ENCODE measurements around the gene APOL2.

DNA sequence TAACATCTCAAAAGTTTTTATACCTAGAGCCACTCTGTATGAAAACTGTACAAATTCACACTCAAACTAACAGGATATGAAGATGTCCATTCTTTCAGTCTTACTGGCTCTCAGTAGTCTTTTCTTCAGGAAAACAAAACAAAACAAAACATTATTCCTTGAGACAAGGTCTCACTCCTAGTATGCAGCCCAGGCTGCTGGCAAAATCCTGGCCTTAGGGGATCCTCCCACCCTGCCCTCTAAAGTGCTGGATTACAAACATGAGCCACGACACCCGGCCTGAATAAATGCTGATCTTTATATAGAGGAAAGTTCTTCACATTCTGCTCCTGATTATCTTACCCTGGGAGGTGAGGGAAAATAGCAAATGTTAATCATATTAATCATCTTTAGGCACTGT lies 5.1 kb downstream of the APOL2 start:
- TF ChIP-seq, protein P1, sequence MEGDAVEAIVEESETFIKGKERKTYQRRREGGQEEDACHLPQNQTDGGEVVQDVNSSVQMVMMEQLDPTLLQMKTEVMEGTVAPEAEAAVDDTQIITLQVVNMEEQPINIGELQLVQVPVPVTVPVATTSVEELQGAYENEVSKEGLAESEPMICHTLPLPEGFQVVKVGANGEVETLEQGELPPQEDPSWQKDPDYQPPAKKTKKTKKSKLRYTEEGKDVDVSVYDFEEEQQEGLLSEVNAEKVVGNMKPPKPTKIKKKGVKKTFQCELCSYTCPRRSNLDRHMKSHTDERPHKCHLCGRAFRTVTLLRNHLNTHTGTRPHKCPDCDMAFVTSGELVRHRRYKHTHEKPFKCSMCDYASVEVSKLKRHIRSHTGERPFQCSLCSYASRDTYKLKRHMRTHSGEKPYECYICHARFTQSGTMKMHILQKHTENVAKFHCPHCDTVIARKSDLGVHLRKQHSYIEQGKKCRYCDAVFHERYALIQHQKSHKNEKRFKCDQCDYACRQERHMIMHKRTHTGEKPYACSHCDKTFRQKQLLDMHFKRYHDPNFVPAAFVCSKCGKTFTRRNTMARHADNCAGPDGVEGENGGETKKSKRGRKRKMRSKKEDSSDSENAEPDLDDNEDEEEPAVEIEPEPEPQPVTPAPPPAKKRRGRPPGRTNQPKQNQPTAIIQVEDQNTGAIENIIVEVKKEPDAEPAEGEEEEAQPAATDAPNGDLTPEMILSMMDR (IDR thresholded peaks at IDR 0.05) = no peak
- no peak for TF ChIP-seq POLR2A (IDR thresholded peaks at IDR 0.05)
